SK-N-SH (cell line): ENCODE data around the gene NADK. TPM values are rescaled to one million over a fixed set of nuclear protein-coding genes. Genes with fewer than 3 reads are reported as not detected.

Experiments used
- CTCF ChIA-PET: fragments of 300-600, 350-600 bp; formaldehyde crosslinking; extraction: SDS; loops from one replicate; lab custom pipeline; 2021; lab: Yijun Ruan, JAX
- POLR2A ChIA-PET: fragments of 350-600 bp; sonication (Branson Sonifier 250); formaldehyde crosslinking; extraction: SDS; loops from one replicate; lab custom pipeline; 2020; ENCODE audit warnings: antibody characterized with exemption, inconsistent platforms; lab: Yijun Ruan, JAX
- DNase-seq: peaks from one replicate; pipeline ENCODE4 v3.0.0; 2012
- H2AFZ ChIP-seq: fragments of 200-600 bp; sonication (generic); 2 replicates; pipeline ENCODE4 v1.8.1; 2016; ENCODE audit warnings: antibody characterized with exemption, mild to moderate bottlenecking, low read depth
- H3F3A ChIP-seq: fragments of 200-600 bp; sonication (generic); replicated peaks from 2 replicates; pipeline ENCODE3; 2016; ENCODE audit warnings: antibody characterized with exemption, mild to moderate bottlenecking; ENCODE audit not compliant: insufficient read depth
- H3K27ac ChIP-seq, 2 experiments: fragments of 200-500 bp in 1 of 2; fragments of 200-600 bp in 1 of 2; sonication (Bioruptor generic) in 1 of 2; sonication (generic), shearing (Covaris generic) in 1 of 2; 2 replicates each; pipeline versions ENCODE4 v1.5.1 to v1.6.1; 2014 to 2016; ENCODE audit warnings: low read depth in 2 of 2, inconsistent platforms in 1 of 2, low read length in 1 of 2, mild to moderate bottlenecking in 1 of 2, mixed read lengths in 1 of 2
- H3K27me3 ChIP-seq: fragments of 200-600 bp; sonication (generic), shearing (Covaris generic); 2 replicates; pipeline ENCODE4 v1.6.1; 2016; ENCODE audit warnings: mixed run types; ENCODE audit not compliant: insufficient read depth
- H3K36me3 ChIP-seq, 2 experiments: fragments of 200-500 bp in 1 of 2; fragments of 200-600 bp in 1 of 2; sonication (Bioruptor generic) in 1 of 2; sonication (generic) in 1 of 2; replicated peaks in 1 of 2; 2 replicates each; pipeline versions ENCODE3 to v1.5.1; 2014 to 2016; ENCODE audit warnings: low read length in 1 of 2, mild to moderate bottlenecking in 1 of 2; ENCODE audit not compliant: insufficient read depth in 2 of 2, control insufficient read depth in 1 of 2
- H3K4me1 ChIP-seq, 2 experiments: fragments of 200-500 bp in 1 of 2; fragments of 200-600 bp in 1 of 2; sonication (Bioruptor generic) in 1 of 2; sonication (generic), shearing (Covaris generic) in 1 of 2; 2 replicates each; pipeline versions ENCODE4 v1.5.1 to v1.6.1; 2014 to 2016; ENCODE audit warnings: low read depth in 1 of 2, low read length in 1 of 2, mixed run types in 1 of 2; ENCODE audit not compliant: insufficient read depth in 2 of 2, control insufficient read depth in 1 of 2
- H3K4me2 ChIP-seq: fragments of 200-600 bp; sonication (generic), shearing (Covaris generic); 2 replicates; pipeline ENCODE4 v1.6.1; 2017; ENCODE audit warnings: mixed run types
- H3K4me3 ChIP-seq, 2 experiments: fragments of 200-500 bp in 1 of 2; fragments of 200-600 bp in 1 of 2; sonication (Bioruptor generic) in 1 of 2; sonication (generic), shearing (Covaris generic) in 1 of 2; 2 replicates each; pipeline versions ENCODE4 v1.5.1 to v1.8.1; 2014 to 2016; ENCODE audit warnings: low read depth in 2 of 2, inconsistent platforms in 1 of 2, low read length in 1 of 2, mild to moderate bottlenecking in 1 of 2, mixed read lengths in 1 of 2, moderate library complexity in 1 of 2
- H3K79me2 ChIP-seq: fragments of 200-600 bp; sonication (generic); 2 replicates; pipeline ENCODE4 v1.8.1; 2017; ENCODE audit warnings: mild to moderate bottlenecking; ENCODE audit not compliant: insufficient read depth
- H3K9ac ChIP-seq: fragments of 200-600 bp; sonication (generic); 2 replicates; pipeline ENCODE4 v1.6.1; 2017; ENCODE audit warnings: mixed run types
- H3K9me2 ChIP-seq: fragments of 200-600 bp; sonication (generic); 2 replicates; pipeline ENCODE4 v1.6.1; 2017; ENCODE audit warnings: mixed run types
- H3K9me3 ChIP-seq: fragments of 200-600 bp; sonication (generic); 2 replicates; pipeline ENCODE4 v1.6.1; 2017; ENCODE audit warnings: mixed run types, mild to moderate bottlenecking, moderate library complexity
- H4K20me1 ChIP-seq: fragments of 200-600 bp; sonication (generic); 2 replicates; pipeline ENCODE4 v1.6.1; 2017; ENCODE audit warnings: mild to moderate bottlenecking, mixed run types; ENCODE audit not compliant: insufficient read depth
- CHD2 ChIP-seq: fragments of 150-350 bp; IDR thresholded peaks from 2 replicates; pipeline ENCODE4 v1.6.1; 2018; ENCODE audit warnings: low read length; ENCODE audit not compliant: partially characterized antibody
- ELF1 ChIP-seq: IDR thresholded peaks from 2 replicates; pipeline ENCODE4 v1.4.0; 2012
- EP300 ChIP-seq, 2 experiments: IDR thresholded peaks; 2 replicates each; pipeline versions ENCODE4 v1.4.0 to v1.6.1; 2012; ENCODE audit warnings: borderline replicate concordance in 1 of 2, low read depth in 1 of 2, low read length in 1 of 2
- EZH2phosphoT487 ChIP-seq: fragments of 200-600 bp; sonication (generic); IDR thresholded peaks from 2 replicates; pipeline ENCODE4 v1.6.1; 2017; ENCODE audit warnings: low read depth, mixed run types, mild to moderate bottlenecking, antibody characterized with exemption, moderate library complexity, borderline replicate concordance
- GABPA ChIP-seq: IDR thresholded peaks from 2 replicates; pipeline ENCODE4 v1.4.0; 2012; ENCODE audit warnings: low read depth, mild to moderate bottlenecking
- GATA2 ChIP-seq: sonication (generic); formaldehyde crosslinking; IDR thresholded peaks from 2 replicates; pipeline ENCODE4 v1.5.0; 2020; ENCODE audit warnings: mild to moderate bottlenecking, missing genetic modification reagents
- JUND ChIP-seq: IDR thresholded peaks from 2 replicates; pipeline ENCODE4 v1.4.0; 2012
- NFIC ChIP-seq: IDR thresholded peaks from 2 replicates; pipeline ENCODE4 v1.4.0; 2012; ENCODE audit warnings: borderline replicate concordance
- NRF1 ChIP-seq: IDR thresholded peaks from 2 replicates; pipeline ENCODE4 v1.6.1; 2012; ENCODE audit warnings: low read depth, mild to moderate bottlenecking, low read length
- POLR2AphosphoS5 ChIP-seq: IDR thresholded peaks from 2 replicates; pipeline ENCODE4 v1.6.1; 2012; ENCODE audit warnings: low read depth, low read length
- RAD21 ChIP-seq: IDR thresholded peaks from 2 replicates; pipeline ENCODE4 v1.6.1; 2012; ENCODE audit warnings: mild to moderate bottlenecking, low read length
- RFX5 ChIP-seq: IDR thresholded peaks from 2 replicates; pipeline ENCODE4 v1.6.1; 2012; ENCODE audit warnings: mild to moderate bottlenecking, improper control_type of control experiment, low read length
- RXRA ChIP-seq: IDR thresholded peaks from 2 replicates; pipeline ENCODE4 v1.4.0; 2012; ENCODE audit warnings: low read depth, mild to moderate bottlenecking, borderline replicate concordance
- SMC3 ChIP-seq: IDR thresholded peaks from 2 replicates; pipeline ENCODE4 v1.6.1; 2012; ENCODE audit warnings: low read depth, low read length, improper control_type of control experiment
- TEAD4 ChIP-seq: IDR thresholded peaks from 2 replicates; pipeline ENCODE4 v1.4.0; 2012; ENCODE audit warnings: mild to moderate bottlenecking, borderline replicate concordance; ENCODE audit not compliant: insufficient read depth
- YY1 ChIP-seq: IDR thresholded peaks from 2 replicates; pipeline ENCODE4 v1.4.0; 2012; ENCODE audit warnings: low read depth, mild to moderate bottlenecking
- WGBS: methylation state at CpG from one replicate; pipeline ENCODE4 v1.1.6; 2017; ENCODE audit warnings: low lambda C conversion rate; 5-methylcytosine and 5-hydroxymethylcytosine counted together
- polyA plus RNA-seq, 3 experiments: library from polyadenylated mRNA; depleted of rRNA; stranded (reverse); fragments of >200 nt; gene quantifications; 2 replicates each; pipeline ENCODE4 v1.2.3, GENCODE V29; 2012
- TF ChIP-seq, protein P1 (sequence below): IDR thresholded peaks from 2 replicates; pipeline ENCODE4; 2012
- TF ChIP-seq, protein P2 (sequence below): IDR thresholded peaks from 2 replicates; pipeline ENCODE4 v1.6.1; 2012; ENCODE audit warnings: mild to moderate bottlenecking, low read depth, low read length, moderate library complexity
- TF ChIP-seq, protein P3 (sequence below): IDR thresholded peaks from 2 replicates; pipeline ENCODE4 v1.4.0; 2012; ENCODE audit warnings: low read depth
- TF ChIP-seq, protein P4 (sequence below): fragments of 200-600 bp; sonication (generic); IDR thresholded peaks from 2 replicates; pipeline ENCODE4 v1.6.1; 2017; ENCODE audit warnings: antibody characterized with exemption, mild to moderate bottlenecking, moderate library complexity

The NADK gene
- polyA plus RNA-seq, 1 of the 3 experiments (the other 2 are of a cell fraction) = 70.4 TPM

DNA sequence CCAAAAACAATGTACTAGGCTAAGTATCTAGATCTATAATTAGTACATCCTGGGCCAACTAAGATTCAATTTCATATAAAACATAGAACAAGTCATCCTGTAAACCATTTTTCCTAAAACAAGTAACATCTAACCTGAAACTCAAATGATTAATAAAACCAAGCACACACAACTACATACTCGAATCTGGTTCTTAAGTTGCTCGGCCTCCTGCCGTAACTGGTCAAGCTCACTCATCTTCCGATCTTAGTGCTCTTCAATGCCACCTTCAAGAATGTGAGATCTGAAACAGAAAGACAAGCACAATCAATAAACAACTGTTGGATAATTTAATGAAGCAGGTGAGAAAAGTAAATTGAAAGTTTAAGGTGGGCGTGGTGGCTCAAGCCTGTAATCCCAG is 46.9 kb upstream of the NADK start:
- Histone ChIP-seq H3K36me3 (peaks cover 26 to 38% of the 10 kb centered on the region in 2 experiments), H3K9ac (no peak overlapping the region), H3F3A (peaks cover 32% of the 10 kb centered on the region), H3K4me1 (peaks cover 4 to 15% of the 10 kb centered on the region in 2 experiments; a peak in 2 of 4 replicates), H3K9me2 (no peaks in the 10 kb centered on the region), H3K4me2 (no peak overlapping the region), H3K79me2 (peaks cover 100% of the 10 kb centered on the region), H4K20me1 (peaks cover 91% of the 10 kb centered on the region), H3K27me3 (no peaks in the 10 kb centered on the region), H2AFZ (no peak overlapping the region), H3K4me3 (no peak overlapping the region), H3K27ac (no peak overlapping the region), H3K9me3 (no peaks in the 10 kb centered on the region)
- ChIA-PET POLR2A (no interaction called here), CTCF (interaction anchor here (2.6 kb wide), 1 partner anchor 81 kb away, joined by 9 read pairs; no protein-coding TSS in a partner anchor)
- DNase-seq = no peak
- TF ChIP-seq YY1 = no peak
- TF ChIP-seq EP300 (IDR thresholded peaks at IDR 0.05; ENCODE audit: borderline replicate concordance in 1 of 2, low read depth in 1 of 2, low read length in 1 of 2) = no peak
- no peak for TF ChIP-seq CHD2
- TF ChIP-seq RXRA = no peak
- TF ChIP-seq, protein P1, sequence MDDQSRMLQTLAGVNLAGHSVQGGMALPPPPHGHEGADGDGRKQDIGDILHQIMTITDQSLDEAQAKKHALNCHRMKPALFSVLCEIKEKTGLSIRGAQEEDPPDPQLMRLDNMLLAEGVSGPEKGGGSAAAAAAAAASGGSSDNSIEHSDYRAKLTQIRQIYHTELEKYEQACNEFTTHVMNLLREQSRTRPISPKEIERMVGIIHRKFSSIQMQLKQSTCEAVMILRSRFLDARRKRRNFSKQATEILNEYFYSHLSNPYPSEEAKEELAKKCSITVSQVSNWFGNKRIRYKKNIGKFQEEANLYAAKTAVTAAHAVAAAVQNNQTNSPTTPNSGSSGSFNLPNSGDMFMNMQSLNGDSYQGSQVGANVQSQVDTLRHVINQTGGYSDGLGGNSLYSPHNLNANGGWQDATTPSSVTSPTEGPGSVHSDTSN = no peak
- TF ChIP-seq EZH2phosphoT487 = no peak
- no peak for TF ChIP-seq JUND
- no peak for TF ChIP-seq TEAD4
- no peak for TF ChIP-seq SMC3
- TF ChIP-seq RFX5 = no peak
- no peak for TF ChIP-seq NRF1
- TF ChIP-seq POLR2AphosphoS5 = no peak
- WGBS = 93% methylated on average over 5 of the region's 5 CpGs

DNA sequence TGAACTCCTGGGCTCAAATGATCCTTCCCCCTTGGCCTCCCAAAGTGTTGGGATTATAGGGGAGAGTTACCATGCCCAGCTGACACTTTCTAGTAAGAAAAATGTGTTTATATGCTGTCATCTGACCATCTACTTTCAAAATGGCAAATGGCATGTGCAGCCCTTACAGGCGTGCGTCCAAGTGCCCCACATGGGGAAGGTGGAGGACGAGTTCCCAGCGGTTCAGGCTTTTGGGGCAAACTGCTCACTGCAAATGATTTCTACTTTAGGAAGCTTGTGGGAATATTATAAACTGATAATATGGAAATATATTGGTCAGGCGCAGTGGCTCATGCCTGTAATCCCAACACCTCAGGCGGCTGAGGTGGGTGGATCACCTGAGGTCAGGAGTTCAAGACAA is 41.5 kb upstream of the NADK start:
- DNase-seq = no peak
- peaks cover 99% of the 10 kb centered on the region for H3K79me2 ChIP-seq
- no peaks in the 10 kb centered on the region for H3K27me3 ChIP-seq
- H3K9ac ChIP-seq = no peak overlapping the region
- H2AFZ ChIP-seq = no peak overlapping the region
- H3K27ac ChIP-seq = no peak overlapping the region
- H3K4me2 ChIP-seq = no peak overlapping the region
- H3K4me3 ChIP-seq = no peak overlapping the region
- H3F3A ChIP-seq = peaks cover 30% of the 10 kb centered on the region
- peaks cover 50 to 61% of the 10 kb centered on the region in 2 experiments for H3K36me3 ChIP-seq
- H3K4me1 ChIP-seq = no peaks in the 10 kb centered on the region
- no peaks in the 10 kb centered on the region for H3K9me2 ChIP-seq
- ChIA-PET POLR2A (interaction anchor here (0.6 kb wide), 1 partner anchor 23 kb away, joined by 4 read pairs; no protein-coding TSS in a partner anchor), CTCF (interaction anchor here (1.0 to 1.2 kb wide), 2 partner anchors 12 to 89 kb away, joined by 3 to 4 read pairs; no protein-coding TSS in a partner anchor)
- no peaks in the 10 kb centered on the region for H3K9me3 ChIP-seq
- peaks cover 68% of the 10 kb centered on the region for H4K20me1 ChIP-seq
- 97% methylated on average over 6 of the region's 6 CpGs for WGBS
- TF ChIP-seq ELF1 = no peak
- TF ChIP-seq POLR2AphosphoS5 = no peak
- no peak for TF ChIP-seq RXRA
- TF ChIP-seq RFX5 = no peak
- TF ChIP-seq GABPA = no peak
- TF ChIP-seq, protein P2, sequence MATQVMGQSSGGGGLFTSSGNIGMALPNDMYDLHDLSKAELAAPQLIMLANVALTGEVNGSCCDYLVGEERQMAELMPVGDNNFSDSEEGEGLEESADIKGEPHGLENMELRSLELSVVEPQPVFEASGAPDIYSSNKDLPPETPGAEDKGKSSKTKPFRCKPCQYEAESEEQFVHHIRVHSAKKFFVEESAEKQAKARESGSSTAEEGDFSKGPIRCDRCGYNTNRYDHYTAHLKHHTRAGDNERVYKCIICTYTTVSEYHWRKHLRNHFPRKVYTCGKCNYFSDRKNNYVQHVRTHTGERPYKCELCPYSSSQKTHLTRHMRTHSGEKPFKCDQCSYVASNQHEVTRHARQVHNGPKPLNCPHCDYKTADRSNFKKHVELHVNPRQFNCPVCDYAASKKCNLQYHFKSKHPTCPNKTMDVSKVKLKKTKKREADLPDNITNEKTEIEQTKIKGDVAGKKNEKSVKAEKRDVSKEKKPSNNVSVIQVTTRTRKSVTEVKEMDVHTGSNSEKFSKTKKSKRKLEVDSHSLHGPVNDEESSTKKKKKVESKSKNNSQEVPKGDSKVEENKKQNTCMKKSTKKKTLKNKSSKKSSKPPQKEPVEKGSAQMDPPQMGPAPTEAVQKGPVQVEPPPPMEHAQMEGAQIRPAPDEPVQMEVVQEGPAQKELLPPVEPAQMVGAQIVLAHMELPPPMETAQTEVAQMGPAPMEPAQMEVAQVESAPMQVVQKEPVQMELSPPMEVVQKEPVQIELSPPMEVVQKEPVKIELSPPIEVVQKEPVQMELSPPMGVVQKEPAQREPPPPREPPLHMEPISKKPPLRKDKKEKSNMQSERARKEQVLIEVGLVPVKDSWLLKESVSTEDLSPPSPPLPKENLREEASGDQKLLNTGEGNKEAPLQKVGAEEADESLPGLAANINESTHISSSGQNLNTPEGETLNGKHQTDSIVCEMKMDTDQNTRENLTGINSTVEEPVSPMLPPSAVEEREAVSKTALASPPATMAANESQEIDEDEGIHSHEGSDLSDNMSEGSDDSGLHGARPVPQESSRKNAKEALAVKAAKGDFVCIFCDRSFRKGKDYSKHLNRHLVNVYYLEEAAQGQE = no peak
- no peak for TF ChIP-seq YY1
- TF ChIP-seq, protein P3, sequence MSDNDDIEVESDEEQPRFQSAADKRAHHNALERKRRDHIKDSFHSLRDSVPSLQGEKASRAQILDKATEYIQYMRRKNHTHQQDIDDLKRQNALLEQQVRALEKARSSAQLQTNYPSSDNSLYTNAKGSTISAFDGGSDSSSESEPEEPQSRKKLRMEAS = no peak
- no peak for TF ChIP-seq NFIC
- no peak for TF ChIP-seq GATA2 (CRISPR knock-in tag)
- TF ChIP-seq, protein P4, sequence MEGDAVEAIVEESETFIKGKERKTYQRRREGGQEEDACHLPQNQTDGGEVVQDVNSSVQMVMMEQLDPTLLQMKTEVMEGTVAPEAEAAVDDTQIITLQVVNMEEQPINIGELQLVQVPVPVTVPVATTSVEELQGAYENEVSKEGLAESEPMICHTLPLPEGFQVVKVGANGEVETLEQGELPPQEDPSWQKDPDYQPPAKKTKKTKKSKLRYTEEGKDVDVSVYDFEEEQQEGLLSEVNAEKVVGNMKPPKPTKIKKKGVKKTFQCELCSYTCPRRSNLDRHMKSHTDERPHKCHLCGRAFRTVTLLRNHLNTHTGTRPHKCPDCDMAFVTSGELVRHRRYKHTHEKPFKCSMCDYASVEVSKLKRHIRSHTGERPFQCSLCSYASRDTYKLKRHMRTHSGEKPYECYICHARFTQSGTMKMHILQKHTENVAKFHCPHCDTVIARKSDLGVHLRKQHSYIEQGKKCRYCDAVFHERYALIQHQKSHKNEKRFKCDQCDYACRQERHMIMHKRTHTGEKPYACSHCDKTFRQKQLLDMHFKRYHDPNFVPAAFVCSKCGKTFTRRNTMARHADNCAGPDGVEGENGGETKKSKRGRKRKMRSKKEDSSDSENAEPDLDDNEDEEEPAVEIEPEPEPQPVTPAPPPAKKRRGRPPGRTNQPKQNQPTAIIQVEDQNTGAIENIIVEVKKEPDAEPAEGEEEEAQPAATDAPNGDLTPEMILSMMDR = no peak
- no peak for TF ChIP-seq RAD21
- TF ChIP-seq, protein P1 = no peak
